PFSK-1 (cell line): ENCODE measurements around the gene FAM168B.

Experiments used
- FOXP2 ChIP-seq: optimal IDR thresholded peaks from 2 replicates; pipeline ENCODE3; 2011; ENCODE audit warnings: borderline replicate concordance, control low read depth, inconsistent platforms; ENCODE audit not compliant: insufficient read depth; ENCODE audit errors: extremely low read length, extremely low read depth
- POLR2AphosphoS5 ChIP-seq: IDR thresholded peaks from 2 replicates; pipeline ENCODE4 v1.6.1; 2012; ENCODE audit warnings: low read depth, mild to moderate bottlenecking, control low read depth, low read length, moderate library complexity
- REST ChIP-seq, 2 experiments: IDR thresholded peaks; 2 replicates each; pipeline versions ENCODE4 v1.6.1 to v1.8.0; 2011 to 2012; ENCODE audit warnings: low read depth in 2 of 2, low read length in 2 of 2, control low read depth in 1 of 2, inconsistent platforms in 1 of 2, mild to moderate bottlenecking in 1 of 2, moderate library complexity in 1 of 2; ENCODE audit not compliant: insufficient read depth in 1 of 2
- SIN3A ChIP-seq: IDR thresholded peaks from 2 replicates; pipeline ENCODE4 v1.6.1; 2012; ENCODE audit warnings: mild to moderate bottlenecking, low read length, moderate library complexity, borderline replicate concordance; ENCODE audit not compliant: insufficient read depth
- TAF1 ChIP-seq: IDR thresholded peaks from 2 replicates; pipeline ENCODE4 v1.6.1; 2012; ENCODE audit warnings: low read length, control low read depth, borderline replicate concordance; ENCODE audit not compliant: insufficient read depth

The FAM168B gene

GRCh38 chr2:131036269-131036668 lies 57.0 kb downstream of the FAM168B start:
- TF ChIP-seq FOXP2 (no peak), REST (IDR thresholded peaks at IDR 0.05; ENCODE audit: insufficient read depth in 1 of 2, low read depth in 2 of 2, low read length in 2 of 2) (no peak), POLR2AphosphoS5 (no peak), TAF1 (no peak), SIN3A (no peak)

DNA sequence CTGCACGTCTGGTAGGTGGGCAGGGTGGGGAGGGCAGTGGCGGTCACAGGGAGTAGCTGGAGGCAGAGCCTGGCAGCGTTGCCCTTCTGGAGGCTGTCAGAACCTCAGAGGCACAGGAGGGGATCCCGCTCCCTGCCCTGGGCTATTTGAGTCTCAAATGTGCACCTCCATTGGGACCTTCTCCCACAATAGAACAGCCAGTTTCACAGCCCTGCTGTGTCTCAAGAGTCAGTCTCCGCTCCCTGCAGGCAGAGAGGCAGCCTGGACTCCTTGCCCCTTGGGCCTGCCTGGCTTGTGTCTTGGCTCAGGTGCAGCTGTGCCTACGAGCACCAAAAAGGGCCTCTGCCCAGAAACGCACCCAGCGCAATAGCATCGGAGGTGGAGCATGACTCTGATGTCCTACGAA lies 57.4 kb downstream of the FAM168B start:
- TF ChIP-seq REST (IDR thresholded peaks at IDR 0.05; ENCODE audit: insufficient read depth in 1 of 2, low read depth in 2 of 2, low read length in 2 of 2) (no peak), SIN3A (no peak), POLR2AphosphoS5 (no peak), FOXP2 (no peak), TAF1 (no peak)

DNA sequence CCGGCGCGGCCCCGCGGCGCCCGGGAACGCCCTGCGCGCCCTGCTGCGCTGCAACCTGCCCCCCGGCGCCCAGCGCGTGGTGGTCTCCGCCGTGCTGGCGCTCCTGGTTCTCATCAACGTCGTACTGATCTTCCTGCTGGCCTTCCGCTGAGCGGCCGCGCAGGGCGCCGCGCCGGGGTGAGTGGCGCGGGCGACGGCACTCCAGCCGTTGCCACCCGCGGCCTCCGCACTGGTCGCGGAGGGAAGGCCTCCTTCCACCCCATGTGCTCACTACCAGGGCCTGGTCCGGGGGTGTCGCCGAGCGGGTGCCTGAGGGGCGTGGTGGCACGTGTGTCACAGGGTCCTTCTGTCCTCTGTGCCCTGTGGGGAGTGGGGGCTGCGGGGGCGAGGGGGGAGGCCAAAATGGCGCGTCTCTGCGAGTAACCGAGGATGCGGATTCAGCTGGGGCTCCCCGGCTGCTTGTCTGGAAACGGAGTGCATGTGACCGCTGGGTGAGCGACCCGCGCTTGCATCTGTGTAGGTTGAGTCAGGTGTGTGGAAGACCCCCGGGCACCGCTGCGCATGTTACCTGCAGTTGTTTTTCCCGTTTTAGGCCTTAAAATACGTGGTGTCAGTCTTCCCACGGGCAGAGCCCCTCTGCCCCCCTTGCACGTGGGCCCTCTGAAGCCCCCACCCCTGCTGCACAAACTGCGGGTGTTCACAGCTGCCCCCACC lies 58.0 kb downstream of the FAM168B start:
- no peak for TF ChIP-seq FOXP2
- TF ChIP-seq POLR2AphosphoS5, result no peak
- no peak for TF ChIP-seq SIN3A
- TF ChIP-seq REST (IDR thresholded peaks at IDR 0.05; ENCODE audit: insufficient read depth in 1 of 2, low read depth in 2 of 2, low read length in 2 of 2), result no peak
- TF ChIP-seq TAF1, result no peak

DNA sequence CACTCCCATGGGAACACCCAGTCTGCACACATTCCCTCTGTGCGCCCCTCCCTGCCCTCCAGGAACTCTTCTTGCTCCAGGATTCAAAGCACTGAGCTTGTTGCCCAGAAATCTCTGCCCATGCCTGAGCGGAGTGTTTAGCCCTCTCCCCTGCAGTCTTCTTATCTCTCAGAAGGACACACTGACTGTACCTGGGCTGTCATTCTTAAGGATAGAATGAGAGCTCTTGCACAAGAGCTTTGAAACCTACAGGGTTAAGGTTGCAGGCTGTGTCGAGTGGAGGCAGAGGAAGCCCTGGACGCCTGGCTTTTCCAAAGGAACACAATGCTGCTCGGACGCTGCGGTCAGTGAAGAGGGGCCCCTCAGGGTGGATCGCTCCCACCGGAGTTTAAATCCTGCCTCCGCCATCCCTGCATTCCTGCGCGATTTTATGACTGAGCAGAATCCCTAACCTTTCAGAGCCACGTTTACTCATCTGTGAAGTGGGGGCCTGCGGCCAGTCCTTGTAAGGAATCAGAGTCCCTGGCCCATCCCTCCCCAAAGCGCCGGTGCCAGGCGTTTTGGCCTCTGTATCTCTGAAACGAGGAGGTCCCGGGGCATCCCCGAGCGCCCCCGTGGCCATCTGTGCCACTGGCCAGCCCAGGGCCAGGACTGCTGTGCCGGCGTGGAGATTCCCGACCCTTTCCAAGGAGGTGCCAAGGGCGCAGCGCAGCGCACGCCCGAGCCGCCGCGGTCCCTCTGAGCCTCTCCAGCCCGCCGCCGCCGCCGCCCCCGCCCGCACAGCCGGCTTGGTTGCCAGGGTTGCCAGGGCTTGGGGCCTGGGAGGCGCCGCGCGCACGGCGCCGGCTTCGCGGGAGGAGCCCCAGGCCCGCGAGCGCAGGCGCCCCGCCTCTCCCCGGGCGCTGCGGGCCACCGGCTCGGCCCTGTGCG lies 58.9 kb downstream of the FAM168B start:
- TF ChIP-seq TAF1 (no peak), REST (IDR thresholded peaks at IDR 0.05; ENCODE audit: insufficient read depth in 1 of 2, low read depth in 2 of 2, low read length in 2 of 2) (no peak), FOXP2 (no peak), POLR2AphosphoS5 (no peak), SIN3A (no peak)
